GM12864 (cell line): ENCODE measurements around the gene IL1RAPL2.

Experiments used
- DNase-seq: peaks from one replicate; pipeline ENCODE4 v3.0.0-alpha.2; 2011; ENCODE audit warnings: low read depth
- H3K4me3 ChIP-seq: 2 replicates; pipeline ENCODE4 v1.5.1; 2011; ENCODE audit warnings: mild to moderate bottlenecking, low read depth, low read length, control low read depth
- CTCF ChIP-seq: IDR thresholded peaks from 2 replicates; pipeline ENCODE4 v1.5.1; 2011; ENCODE audit warnings: low read depth, mild to moderate bottlenecking, moderate library complexity, low read length, control low read depth, inconsistent platforms; ENCODE audit errors: missing control alignments

IL1RAPL2 gene

GRCh38 chrX:105038672-105039328 lies 472.8 kb downstream of the IL1RAPL2 start:
- H3K4me3 ChIP-seq, result no peak overlapping the region

GRCh38 chrX:105050921-105051320 lies 484.9 kb downstream of the IL1RAPL2 start:
- no peak overlapping the region for H3K4me3 ChIP-seq
- no peak for TF ChIP-seq CTCF

More at GRCh38 chrX:105038672-105039328, 472.8 kb downstream of the IL1RAPL2 start:
- no peak for TF ChIP-seq CTCF
- DNase-seq, result no peak

GRCh38 chrX:105051364-105051763 lies 485.4 kb downstream of the IL1RAPL2 start:
- DNase-seq, result no peak
- TF ChIP-seq CTCF, result no peak

More at GRCh38 chrX:105050921-105051320, 484.9 kb downstream of the IL1RAPL2 start:
- no peak for DNase-seq

GRCh38 chrX:105052926-105053325 lies 486.9 kb downstream of the IL1RAPL2 start:
- TF ChIP-seq CTCF, result no peak
- no peak for DNase-seq
- H3K4me3 ChIP-seq, result no peak overlapping the region

More at GRCh38 chrX:105051364-105051763, 485.4 kb downstream of the IL1RAPL2 start:
- no peak overlapping the region for H3K4me3 ChIP-seq

GRCh38 chrX:105063743-105064142 lies 497.7 kb downstream of the IL1RAPL2 start:
- no peak for TF ChIP-seq CTCF
- H3K4me3 ChIP-seq, result no peak overlapping the region
- no peak for DNase-seq

GRCh38 chrX:105098201-105098600 lies 532.2 kb downstream of the IL1RAPL2 start:
- no peak for DNase-seq
- TF ChIP-seq CTCF, result no peak
- no peak overlapping the region for H3K4me3 ChIP-seq

- no peak for TF ChIP-seq CTCF
- no peak for DNase-seq
- H3K4me3 ChIP-seq, result no peak overlapping the region
These were observed 532.8 kb downstream of the IL1RAPL2 start for GRCh38 chrX:105098812-105099211.
